Fibroblast of gingiva (primary cell): Measurements from ENCODE around the gene NKX6-1.
A peak's percentile ranks its signal among the peaks of the same experiment; 100 is the strongest.

ENCODE experiments used
- DNase-seq: peaks from one replicate; pipeline ENCODE4 v3.0.0-alpha.2; 2011; ENCODE audit warnings: low read depth

NKX6-1 gene

DNA sequence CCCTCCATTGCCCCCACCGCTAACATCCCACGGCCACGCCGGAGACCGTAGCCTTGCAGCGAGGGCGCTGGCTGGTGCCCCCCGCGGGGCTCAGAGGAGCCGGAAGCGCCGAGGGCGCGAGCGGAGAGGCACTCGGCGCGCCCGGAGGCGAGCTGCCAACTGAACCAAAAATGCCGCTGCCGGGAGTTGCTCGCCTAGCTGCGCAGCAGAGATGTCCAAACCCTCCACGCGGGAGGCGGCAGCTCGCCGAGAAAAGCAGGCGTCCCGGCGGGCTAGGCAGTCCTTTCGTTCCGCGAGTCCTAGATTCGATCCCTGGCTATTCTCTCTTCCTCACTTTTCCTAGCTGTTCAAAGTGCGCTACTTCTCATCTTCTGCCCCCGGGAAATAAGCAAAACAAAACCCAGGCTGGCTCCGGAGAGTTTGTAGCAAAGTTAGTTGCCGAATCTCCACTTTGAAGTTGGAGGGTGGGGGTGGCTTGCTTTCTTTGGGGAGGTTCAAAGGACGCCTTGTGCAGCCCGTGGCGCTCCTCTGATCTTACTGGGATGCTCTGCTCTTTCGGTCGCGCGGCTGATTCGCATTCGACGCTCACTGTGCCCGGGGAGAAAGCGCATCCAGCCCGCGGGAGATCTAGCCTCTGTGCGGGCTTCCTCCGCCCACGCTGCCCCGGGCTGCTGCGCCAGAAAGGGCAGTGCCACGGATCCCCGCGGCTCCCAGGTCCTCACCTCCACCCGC lies 723 bp downstream of the NKX6-1 start:
- peak; percentile 57 for DNase-seq

DNA sequence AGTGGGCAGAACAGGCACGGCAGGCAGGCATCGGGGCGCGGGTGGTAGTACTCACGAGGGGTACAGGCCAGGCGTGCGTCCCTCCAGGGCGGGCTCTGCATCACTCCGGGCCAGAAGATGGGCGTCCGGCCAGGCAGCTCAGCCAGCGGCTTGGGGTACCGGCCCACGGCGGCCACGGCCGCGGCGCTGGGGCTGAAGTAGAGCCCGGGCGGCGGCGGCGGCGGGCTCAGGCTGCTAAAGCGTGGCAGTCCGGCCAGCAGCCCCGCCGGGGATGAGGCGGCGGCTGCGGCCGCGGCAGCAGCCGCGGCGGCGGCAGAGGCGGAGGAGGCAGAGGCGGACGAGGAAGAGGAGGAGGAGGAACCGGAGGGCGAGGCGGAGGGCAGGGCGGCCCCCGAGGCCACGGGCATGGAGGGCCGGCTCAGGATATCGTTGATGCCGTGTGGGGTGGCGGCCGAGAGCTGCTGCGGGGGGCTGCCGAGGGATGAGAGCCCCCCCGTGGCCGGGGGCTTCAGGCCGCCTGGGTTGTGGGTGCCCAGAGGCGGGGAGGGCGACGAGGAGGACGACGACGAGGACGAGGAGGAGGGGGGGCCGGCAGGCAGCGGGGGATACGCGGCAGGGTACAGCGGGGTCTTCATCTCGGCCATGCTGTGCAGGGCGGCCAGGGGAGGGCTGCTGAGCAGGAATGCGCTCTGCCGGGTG lies 1.4 kb downstream of the NKX6-1 start:
- no peak for DNase-seq

GRCh38 chr4:84496706-84497503 lies 2.2 kb downstream of the NKX6-1 start:
- DNase-seq = peak; percentile 70

DNA sequence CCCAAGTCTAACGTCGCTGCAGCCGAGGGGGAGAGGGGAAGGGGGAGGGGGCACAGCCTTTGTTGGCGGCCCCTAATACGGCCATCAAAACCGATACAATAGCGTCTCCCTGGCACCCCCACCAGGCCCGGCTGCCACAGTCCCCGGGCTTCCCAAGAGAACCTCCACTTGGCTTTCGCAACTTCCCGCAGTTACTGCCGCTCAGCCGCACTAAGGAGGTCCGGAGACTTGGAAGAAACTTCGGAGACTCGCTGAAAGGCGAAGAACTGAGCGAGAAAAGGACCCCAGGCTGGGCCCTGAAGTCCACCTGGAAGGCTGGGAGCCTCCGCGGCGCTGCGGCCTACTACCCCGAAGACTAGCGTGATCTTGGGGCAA lies 2.8 kb downstream of the NKX6-1 start:
- peak; percentile 35 for DNase-seq

DNA sequence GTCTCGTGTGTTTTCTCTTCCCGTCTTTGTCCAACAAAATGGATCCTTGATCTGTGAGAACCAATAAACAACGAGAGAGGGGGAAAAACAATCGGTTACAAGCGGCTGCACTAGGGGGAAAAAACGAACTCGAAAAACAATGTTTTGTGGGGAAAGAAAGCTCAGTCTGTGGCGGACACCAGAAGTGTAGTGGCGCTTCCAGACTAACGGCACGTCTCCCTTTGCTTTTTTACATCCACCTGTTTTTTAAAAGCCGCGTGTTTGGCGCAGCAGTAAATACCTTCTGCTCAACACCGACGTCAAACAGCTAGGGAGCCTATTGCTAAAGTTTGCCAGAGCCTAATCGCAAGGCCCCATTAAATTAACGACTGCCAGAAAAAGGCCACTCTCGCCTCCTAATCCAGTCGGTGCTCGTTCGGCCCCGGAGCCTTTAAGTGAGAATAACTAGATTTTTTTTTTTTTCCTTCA lies 3.3 kb downstream of the NKX6-1 start:
- no peak for DNase-seq

DNA sequence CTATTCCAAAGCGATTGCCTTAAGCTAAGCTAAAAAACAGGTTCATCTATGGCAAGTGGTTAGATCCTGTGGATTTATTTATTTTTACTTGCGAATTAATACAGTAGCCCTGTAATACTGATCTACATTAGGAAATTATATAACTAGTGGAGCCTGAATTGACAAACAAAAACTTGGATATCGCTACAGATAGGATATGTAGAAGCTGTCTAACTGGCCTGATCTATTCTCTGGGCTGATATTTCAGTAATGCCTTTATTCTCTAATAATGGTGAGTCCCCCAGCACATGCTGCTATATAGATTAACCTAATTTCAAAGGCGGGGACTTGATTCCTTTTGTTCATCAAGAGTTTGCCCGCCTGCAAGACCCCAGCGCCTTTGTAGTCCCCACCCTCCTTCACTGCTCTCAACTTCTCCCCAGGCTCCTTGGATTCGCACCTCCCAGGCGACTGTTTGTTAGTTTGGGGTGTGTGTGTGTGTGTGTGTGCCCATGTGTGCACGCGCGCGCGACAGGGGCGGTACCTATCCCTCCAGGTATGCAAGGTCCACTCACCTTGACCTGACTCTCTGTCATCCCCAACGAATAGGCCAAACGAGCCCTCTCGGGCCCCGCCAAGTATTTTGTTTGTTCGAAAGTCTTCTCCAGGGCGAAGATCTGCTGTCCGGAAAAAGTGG lies 3.8 kb downstream of the NKX6-1 start:
- no peak for DNase-seq

GRCh38 chr4:84494531-84494930 lies 4.6 kb downstream of the NKX6-1 start:
- no peak for DNase-seq

GRCh38 chr4:84494076-84494475 lies 5.0 kb downstream of the NKX6-1 start:
- DNase-seq = no peak

DNA sequence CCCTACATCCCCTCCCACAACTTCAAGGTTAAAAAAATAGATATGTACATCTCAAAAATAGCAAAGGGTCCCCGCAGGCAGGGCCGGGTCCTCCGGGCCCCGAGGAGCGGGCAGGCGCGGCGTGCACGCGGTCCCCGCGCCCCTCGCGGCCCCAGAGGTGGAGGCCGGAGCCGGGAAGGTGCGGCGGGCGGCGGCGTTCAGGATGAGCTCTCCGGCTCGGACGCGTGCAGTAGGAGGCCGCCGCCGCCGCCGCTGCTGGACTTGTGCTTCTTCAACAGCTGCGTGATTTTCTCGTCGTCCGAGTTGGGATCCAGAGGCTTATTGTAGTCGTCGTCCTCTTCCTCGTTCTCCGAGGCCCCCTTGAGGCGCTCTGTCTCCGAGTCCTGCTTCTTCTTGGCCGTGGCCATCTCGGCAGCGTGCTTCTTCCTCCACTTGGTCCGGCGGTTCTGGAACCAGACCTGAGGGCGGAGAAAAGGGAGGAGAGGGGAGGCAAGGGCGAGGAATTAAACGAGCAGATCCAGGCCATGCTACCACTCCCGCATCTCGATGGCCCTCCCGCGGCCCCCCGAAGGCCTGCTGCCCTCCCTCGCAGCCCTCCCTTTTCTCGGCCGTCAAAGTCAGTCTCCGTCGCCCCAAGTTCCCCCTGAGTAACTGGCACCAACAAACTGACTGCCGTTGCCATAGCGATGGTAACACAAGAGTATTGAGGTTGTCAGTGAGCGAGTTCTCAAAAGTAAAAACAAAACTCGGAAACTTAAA lies 5.8 kb downstream of the NKX6-1 start:
- DNase-seq = peak; percentile 41

DNA sequence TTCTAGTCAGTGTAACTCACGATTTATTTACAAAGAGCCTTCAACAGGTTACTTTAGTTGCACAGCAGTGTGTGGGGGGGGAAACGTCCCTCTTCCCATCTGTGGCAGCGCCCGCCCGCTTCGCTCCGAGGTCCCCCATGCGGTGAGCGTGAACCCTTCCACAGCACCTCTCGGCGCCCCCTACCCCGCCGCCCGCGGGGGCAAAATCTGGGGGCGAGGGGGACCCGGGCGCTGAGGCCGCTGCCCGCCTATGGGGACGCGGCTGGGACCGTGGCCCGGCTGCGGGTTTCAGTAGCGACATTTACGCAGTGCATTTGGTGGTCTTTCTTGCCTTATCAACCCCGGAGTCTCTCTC lies 6.4 kb downstream of the NKX6-1 start:
- DNase-seq = no peak

GRCh38 chr4:84492290-84492689 lies 6.8 kb downstream of the NKX6-1 start:
- no peak for DNase-seq

DNA sequence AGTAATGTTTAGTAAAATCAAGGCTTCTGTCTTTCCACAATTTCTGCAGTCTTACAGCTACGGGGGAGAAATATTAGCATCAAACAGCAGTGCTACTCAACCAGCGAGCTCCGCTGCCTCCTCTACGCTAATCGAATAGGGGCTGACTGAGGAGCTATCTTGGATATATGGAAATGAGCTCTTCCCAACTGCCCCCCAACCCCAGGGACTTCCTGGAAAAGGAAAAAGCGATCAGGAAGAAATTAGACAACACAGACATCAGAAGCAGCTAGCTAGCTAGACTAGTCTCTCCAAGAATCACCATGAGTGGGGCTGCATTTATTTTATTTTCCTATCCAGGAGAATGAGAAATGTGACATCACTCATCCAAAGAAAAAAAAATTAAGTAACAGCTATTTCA lies 7.6 kb downstream of the NKX6-1 start:
- no peak for DNase-seq

DNA sequence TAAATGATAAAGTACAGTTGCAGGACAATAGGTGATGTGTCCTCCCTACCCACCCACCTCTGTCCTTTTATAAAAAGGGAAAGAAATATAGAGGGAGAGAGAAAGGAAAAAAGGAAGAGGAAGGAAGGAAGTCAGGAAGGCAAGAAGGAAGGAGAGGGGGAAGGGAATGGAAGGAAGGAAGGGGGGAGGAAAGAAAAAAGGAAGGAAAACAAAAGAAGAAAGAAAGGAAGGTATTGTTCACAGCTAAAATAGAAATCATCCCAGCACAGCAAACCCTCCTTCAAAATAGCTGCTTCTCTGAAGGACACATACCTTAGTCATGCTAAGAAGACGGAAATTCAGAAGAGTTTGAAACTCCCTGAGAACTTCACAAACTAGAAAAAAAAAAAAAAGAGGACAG lies 8.4 kb downstream of the NKX6-1 start:
- DNase-seq = no peak

GRCh38 chr4:84484236-84484635 lies 14.9 kb downstream of the NKX6-1 start:
- no peak for DNase-seq

DNA sequence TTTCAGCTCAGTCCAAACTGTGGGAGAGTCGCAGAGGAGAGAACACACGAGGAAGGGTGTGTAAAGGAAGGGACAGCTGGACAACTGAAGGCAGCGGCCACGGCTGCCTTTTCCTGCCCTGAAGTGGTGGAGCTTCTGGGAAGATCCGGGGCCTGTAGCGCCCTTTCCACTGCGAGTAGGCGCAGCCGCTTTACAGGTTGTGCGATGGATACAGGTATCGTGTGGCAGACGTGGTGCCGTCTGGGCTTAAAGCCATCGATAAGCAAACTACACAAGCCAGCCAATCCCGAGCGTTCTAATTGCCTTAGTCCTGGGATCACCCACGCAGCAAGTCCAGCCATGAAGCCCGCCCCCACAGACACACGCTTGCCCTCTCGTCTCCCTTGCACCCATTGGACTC lies 15.4 kb downstream of the NKX6-1 start:
- DNase-seq = no peak

- DNase-seq = peak; percentile 57
Observed at GRCh38 chr4:84482564-84483563, 16.2 kb downstream of the NKX6-1 start.

DNA sequence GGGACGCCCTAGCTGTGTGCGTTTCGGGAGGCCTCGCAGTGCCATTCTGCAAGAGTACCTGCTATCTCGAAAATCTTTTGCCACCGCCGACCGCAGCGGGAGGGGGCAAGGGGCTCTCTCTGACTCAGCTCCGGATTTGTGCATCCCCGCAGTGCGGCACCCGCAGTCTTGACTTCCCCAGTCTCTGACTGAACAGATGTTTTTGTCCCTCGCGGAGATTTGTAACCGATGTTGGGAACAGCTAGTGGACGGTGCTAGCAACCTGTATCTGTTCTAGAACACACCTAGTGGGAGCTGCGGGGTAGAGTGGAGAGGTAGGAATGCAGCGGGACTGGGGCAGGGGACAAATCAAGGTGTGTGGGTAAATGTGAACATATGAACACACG lies 17.2 kb downstream of the NKX6-1 start:
- no peak for DNase-seq

GRCh38 chr4:84481077-84481859 lies 17.8 kb downstream of the NKX6-1 start:
- no peak for DNase-seq

GRCh38 chr4:84480082-84480481 lies 19.0 kb downstream of the NKX6-1 start:
- DNase-seq = no peak

DNA sequence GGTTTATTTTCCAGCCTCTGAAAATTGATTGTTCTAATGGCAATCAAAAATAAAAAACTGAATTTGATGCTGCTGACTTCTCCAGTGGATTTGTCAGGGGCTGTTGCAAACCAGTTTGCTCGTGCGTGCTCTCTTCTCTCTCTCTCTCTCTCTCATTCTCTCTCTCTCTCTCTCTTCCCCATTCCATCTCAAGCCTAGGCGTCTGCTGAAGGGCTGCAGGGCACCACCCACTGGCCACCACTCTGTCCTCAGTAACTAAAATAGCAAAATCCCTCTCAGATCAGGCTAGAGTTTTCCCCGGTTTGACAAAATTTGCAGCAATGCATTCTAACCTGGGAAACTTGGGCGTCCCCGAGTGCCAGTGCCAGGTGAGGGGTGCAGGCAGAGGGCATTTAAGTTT lies 19.4 kb downstream of the NKX6-1 start:
- DNase-seq = peak; percentile 61
